Motor neuron (in vitro differentiated cells): ENCODE data around the gene ZNF800. TPM values are rescaled to one million over a fixed set of nuclear protein-coding genes. Genes with fewer than 3 reads are reported as not detected.
A peak's percentile ranks its signal among the peaks of the same experiment; 100 is the strongest.
"Not testable (repeated sequence)": the region's sequence is repeated elsewhere in the genome, so short reads cannot be mapped to it uniquely, and the experiment has no call there.

Experiments
- ATAC-seq, 8 experiments: fragments of 200-7000 bp; cut with Tn5 transposase; replicated peaks in 6 of 8; 2 replicates each; pipeline ENCODE4 v1.8.0; 2021; ENCODE audit warnings: mild to moderate bottlenecking in 8 of 8, moderate library complexity in 8 of 8
- H3K27ac ChIP-seq, 2 donors: fragments of 250-450 bp; sonication (Bioruptor Pico); 2 replicates each; pipeline ENCODE4 v1.9.0; 2021; ENCODE audit warnings: antibody characterized with exemption in 2 of 2, mild to moderate bottlenecking in 2 of 2, moderate library complexity in 1 of 2
- H3K4me1 ChIP-seq, 2 donors: fragments of 250-450 bp; sonication (Bioruptor Pico); replicated peaks in 1 of 2; 2 replicates each; pipeline ENCODE4 v1.6.1; 2021; ENCODE audit warnings: antibody characterized with exemption in 2 of 2, mild to moderate bottlenecking in 2 of 2, moderate library complexity in 1 of 2
- H3K4me3 ChIP-seq, 5 donors: fragments of 250-450 bp; sonication (Bioruptor Pico); 2 replicates each; pipeline ENCODE4 v1.9.0; 2021; ENCODE audit warnings: antibody characterized with exemption in 5 of 5, mild to moderate bottlenecking in 5 of 5, moderate library complexity in 4 of 5
- WGBS, 10 experiments: fragments of 450-650 bp; shearing (Covaris generic); methylation state at CpG; one replicate each; pipeline ENCODE4 v1.0.0; 2022; 5-methylcytosine and 5-hydroxymethylcytosine counted together
- in situ Hi-C, 9 experiments: fragments of 400-800 bp; cut with MboI; loops; one replicate each; pipeline ENCODE4 v1.15.0; 2021; ENCODE audit warnings: low sequenced_read_pairs in 9 of 9, low pct_unique_long_range_greater_than_20kb in 2 of 9; ENCODE audit not compliant: unreplicated experiment in 9 of 9
- total RNA-seq, 8 experiments: library from RNA; unstranded; fragments of 300-600 nt; gene quantifications; 2 replicates each; pipeline versions ENCODE4 v1.2.3 to v1.2.4, GENCODE V29; 2022

ZNF800 gene
- total RNA-seq, 8 experiments from 2014 or later, result 13.7 to 32.1 (median 23.5) TPM

DNA sequence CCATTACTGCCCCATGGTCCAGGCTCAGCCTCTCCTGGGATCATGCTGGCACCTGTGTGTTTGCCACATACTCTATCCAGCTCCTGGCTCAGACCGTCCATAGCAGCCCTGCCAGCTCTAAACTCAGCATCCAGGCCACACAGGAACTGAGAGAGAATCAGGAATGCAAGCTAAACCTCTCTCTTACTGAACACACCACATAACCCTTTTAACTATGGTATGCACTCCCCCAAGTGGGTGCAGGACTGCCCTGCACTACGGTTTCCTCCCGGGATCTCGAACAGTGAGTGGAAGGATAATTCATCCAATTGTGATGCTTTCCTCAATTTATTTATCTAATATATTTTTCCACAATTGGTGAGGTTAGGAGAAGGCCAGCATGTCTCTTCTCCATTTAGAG is 17.1 kb upstream of the ZNF800 start:
- Histone ChIP-seq H3K4me3 (no peak overlapping the region), H3K4me1 (no peaks in the 10 kb centered on the region), H3K27ac (no peak overlapping the region)
- in situ Hi-C loops, result no loop called here
- WGBS, 10 experiments, result 17 to 96% (median 56%) methylated on average over 2 to 4 of the region's 4 CpGs; no CpG with 5 or more reads in 2 of the 10 experiments
- no peak for ATAC-seq

DNA sequence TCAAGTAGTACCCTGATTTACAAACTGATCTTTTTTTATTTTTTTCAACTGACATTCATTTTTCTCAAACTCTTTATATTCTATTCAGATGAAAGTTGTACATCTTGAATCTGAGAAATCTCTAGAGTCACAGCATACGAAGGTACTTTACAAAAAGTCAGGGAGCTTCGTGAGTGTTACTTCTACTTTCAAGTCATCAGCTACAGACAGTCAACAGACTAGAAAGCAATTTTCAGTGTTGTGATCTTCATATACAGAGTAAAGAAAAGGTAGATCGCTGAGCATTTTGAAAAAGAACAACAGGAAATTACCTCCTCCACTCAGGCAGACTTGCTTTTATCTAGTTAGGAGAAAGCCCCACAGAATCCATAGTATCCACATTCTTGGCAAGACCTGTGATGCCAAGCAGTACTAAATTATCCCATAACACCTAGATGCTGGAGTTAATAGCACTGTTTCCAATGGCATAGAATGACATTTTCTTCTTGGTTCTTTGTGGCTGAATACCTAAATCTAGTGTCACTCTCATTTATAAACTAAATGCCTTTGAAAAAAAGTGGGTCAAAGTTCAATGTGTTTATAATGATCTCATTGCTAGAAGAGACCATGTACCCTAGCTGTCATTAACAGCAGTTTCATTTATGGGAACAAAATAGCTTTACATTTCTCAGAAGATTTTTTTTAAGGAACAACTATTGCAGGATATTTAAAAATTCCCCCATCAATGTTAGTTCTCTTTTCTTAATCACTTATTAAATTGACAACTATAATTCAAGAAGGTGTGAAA is 12.0 kb upstream of the ZNF800 start:
- Histone ChIP-seq H3K27ac (no peak overlapping the region), H3K4me1 (no peaks in the 10 kb centered on the region), H3K4me3 (no peak overlapping the region)
- in situ Hi-C loops, result no loop called here
- 22 to 83% (median 67%) methylated on average over 1 to 3 of the region's 3 CpGs for WGBS, 10 experiments
- ATAC-seq, result no peak

DNA sequence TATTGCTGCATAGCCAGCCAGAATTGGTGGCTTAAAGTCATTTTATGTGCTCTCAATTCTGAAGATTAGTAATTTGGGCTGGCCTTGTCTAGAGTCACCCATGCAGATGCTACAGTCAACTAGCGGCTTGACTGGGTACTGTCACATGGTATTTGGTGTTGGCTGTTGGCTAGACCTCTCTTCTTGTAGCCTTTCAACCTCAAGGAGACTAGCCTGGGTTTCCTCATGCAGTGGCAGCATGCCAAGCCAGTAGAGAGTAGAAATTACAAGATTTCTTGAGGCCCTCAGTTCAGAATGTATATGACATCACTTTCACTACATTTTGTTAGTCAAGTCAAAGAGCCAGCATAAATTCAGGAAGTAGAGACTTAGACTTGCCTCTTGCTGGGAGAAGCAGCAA is 3.7 kb upstream of the ZNF800 start:
- 29 to 67% methylated on average over 1 of the region's 1 CpG; no CpG with 5 or more reads in 8 of the 10 experiments for WGBS, 10 experiments
- H3K4me3 ChIP-seq, result no peak overlapping the region
- peaks cover 0 to 1% of the 10 kb centered on the region in 2 donors for H3K4me1 ChIP-seq
- in situ Hi-C loops, result loop anchor here in 1 of 9 experiments (25.0 kb wide), 1 partner anchor 241 kb away; no protein-coding TSS in a partner anchor
- no peak for ATAC-seq
- H3K27ac ChIP-seq, result no peak overlapping the region

DNA sequence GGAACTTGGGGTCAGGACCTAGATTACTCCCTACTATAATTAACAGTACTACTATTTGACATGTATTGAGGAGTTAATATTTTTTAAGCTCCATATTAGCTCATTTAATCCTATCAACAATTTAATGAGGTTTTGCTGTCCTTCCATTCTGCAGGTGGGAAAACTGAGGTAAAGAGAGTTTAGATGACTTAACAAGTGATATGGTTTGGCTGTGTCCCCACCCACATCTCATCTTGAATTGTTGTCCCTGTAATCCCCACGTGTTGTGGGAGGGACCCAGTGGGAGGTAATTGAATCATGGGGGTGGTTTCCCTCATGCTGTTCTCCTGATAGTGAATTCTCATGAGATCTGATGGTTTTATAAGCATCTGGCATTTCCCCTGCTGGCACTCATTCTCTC is 2.6 kb upstream of the ZNF800 start:
- H3K4me1 ChIP-seq, H3K27ac ChIP-seq, H3K4me3 ChIP-seq, ATAC-seq: not testable (repeated sequence)
- in situ Hi-C loops, result loop anchor here in 1 of 9 experiments (25.0 kb wide), 1 partner anchor 242 kb away; no protein-coding TSS in a partner anchor
- 0 to 50% (median 7%) methylated on average over 1 of the region's 1 CpG; no CpG with 5 or more reads in 6 of the 10 experiments for WGBS, 10 experiments

DNA sequence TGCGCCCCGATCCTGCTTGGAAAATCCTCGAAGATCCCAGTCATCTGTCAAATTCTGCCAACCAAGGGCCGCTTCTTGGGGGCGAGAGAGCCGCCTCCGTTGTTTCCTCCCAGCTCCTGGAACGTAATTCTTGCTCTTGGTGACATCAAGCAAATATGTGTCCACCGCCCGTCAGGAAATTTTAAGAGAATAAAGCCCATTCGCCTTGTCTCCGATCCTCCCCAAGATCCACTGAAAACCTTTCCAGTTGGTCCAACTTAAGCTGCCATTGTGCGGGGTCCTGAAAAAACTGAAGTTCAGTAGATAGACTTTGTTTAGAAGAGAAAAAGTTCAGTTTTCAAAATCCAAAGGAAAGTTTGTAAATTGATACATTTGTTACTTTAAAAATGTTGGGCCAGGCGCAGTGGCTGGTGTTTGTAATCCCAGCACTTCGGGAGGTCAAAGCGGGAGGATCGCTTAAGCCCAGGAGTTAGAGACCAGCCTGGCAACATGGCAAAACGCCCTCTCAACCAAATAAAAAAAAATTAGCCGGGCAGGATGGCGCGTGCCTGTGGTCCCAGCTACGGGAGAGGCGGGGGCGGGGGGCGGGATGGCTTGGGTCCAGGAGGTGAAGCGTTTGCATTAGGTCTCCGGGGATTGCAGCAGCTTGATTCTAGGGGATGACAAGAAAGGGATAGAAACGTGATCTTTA is 1.0 kb upstream of the ZNF800 start:
- 0 to 27% (median 11%) methylated on average over 2 to 16 of the region's 28 CpGs; no CpG with 5 or more reads in 2 of the 10 experiments for WGBS, 10 experiments
- H3K4me3 ChIP-seq, result peak overlapping the region; percentile 76 to 97 (median 96)
- H3K4me1 ChIP-seq, result peaks cover 0 to 4% of the 10 kb centered on the region in 2 donors
- ATAC-seq, result no peak
- no peak overlapping the region for H3K27ac ChIP-seq
- in situ Hi-C loops, result loop anchor here in 1 of 9 experiments (25.0 kb wide), 1 partner anchor 244 kb away; no protein-coding TSS in a partner anchor

DNA sequence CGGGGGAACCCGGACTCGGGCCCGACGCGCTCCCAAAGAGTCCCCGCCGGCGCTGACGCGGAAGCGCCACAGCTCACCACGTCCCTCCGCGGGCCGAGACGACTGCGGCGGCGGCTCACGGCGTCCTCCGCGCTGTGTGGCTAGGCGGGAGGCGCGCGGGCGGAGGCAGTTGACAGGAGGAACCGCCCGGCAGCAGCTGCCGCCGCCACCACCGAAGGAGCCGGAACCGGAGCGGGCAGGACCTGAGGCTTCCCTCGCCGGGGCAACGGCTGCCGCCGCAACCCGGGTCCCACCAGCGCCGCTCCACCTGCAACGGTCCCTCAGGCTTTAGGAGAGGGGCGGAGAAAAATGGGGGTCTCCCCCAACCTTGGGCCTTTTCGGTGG is 334 bp downstream of the ZNF800 start:
- H3K27ac ChIP-seq, result peak overlapping the region; percentile 68 to 85
- in situ Hi-C loops, result loop anchor here in 1 of 9 experiments (25.0 kb wide), 1 partner anchor 245 kb away; no protein-coding TSS in a partner anchor
- WGBS, 10 experiments, result 0 to 7% (median 2%) methylated on average over 1 to 11 of the region's 48 CpGs; no CpG with 5 or more reads in 5 of the 10 experiments
- peak; percentile 64 to 77 (median 70) for ATAC-seq
- H3K4me3 ChIP-seq, result peak overlapping the region; percentile 76 to 97 (median 96)
- peaks cover 0 to 4% of the 10 kb centered on the region in 2 donors for H3K4me1 ChIP-seq

DNA sequence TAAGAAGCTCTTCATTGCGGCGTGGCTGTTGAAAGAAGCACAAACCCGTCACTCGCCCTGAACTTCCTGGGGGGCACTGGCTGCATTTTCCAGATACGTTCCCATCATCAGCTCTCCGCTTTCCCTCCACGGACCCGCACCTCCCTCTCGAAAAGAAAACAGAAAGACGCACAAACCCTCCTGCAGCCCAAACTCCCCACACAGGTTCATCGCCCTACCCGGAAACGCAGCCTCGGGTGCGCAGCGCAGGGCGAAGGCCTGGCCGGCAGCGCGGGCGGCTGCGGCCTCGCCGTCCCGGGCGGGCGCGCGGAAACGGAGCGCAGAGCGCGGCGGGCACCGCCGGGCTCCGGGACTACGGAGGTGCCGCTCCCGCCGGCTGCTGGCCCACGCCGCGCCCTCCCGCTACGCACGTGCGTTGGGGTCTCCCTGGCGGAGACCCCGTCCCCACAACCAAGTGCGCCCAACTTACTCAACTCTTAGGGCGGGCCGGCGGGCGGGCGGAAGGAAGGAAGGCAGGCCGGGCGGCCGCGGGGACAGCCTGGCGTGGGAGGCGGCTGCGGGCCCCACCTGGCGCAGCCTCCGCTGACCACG is 822 bp downstream of the ZNF800 start:
- peaks cover 0 to 4% of the 10 kb centered on the region in 2 donors for H3K4me1 ChIP-seq
- in situ Hi-C loops, result loop anchor here in 1 of 9 experiments (25.0 kb wide), 1 partner anchor 246 kb away; no protein-coding TSS in a partner anchor
- H3K27ac ChIP-seq, result peak overlapping the region in 1 of 2 donors; percentile 85
- H3K4me3 ChIP-seq, result peak overlapping the region; percentile 76 to 97 (median 96)
- ATAC-seq, result peak; percentile 7 to 42 (median 16)
- WGBS, 10 experiments, result 0 to 8% (median 0%) methylated on average over 1 to 9 of the region's 66 CpGs; no CpG with 5 or more reads in 3 of the 10 experiments

DNA sequence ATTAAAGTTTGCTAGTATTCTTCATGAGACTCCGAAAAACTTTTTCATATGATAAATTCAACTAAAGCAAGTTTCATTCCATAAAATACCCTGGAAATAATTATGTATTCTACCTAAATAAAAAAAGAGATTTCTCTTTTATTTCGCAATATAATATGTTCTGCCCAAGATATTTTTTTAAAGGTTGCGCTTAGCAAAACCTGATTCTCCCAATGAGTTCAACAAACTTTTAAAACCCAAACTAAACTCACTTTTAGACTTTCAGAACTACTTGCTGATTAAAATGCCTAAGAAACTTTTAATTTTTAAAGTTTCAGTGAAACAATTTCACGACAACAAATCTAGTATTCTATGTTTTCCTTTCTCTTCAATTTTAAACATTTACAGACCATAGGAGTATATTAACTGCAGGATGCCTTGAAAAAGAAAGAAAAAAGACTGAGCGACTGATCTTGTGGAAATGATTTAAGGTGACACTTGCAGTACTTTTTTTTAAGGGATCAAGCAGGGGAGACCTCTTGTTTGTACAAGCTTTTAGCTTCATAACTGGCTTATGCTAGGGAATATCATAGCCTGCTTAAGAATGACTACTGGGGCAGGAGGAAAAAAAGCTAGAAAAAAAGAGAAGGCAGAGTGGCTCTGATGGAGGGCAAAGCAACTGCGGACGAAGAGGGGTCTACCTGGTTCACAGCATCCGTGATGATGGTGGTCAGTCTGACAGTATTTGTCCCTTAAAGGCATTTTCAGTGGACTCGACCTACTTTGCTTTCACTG is 1.5 kb downstream of the ZNF800 start:
- in situ Hi-C loops, result loop anchor here in 1 of 9 experiments (25.0 kb wide), 1 partner anchor 246 kb away; no protein-coding TSS in a partner anchor
- 41 to 88% (median 57%) methylated on average over 5 to 9 of the region's 9 CpGs for WGBS, 10 experiments
- Histone ChIP-seq H3K4me1 (peaks cover 0 to 4% of the 10 kb centered on the region in 2 donors), H3K4me3 (peak overlapping the region; percentile 76 to 97 (median 96)), H3K27ac (no peak overlapping the region)
- ATAC-seq, result no peak

DNA sequence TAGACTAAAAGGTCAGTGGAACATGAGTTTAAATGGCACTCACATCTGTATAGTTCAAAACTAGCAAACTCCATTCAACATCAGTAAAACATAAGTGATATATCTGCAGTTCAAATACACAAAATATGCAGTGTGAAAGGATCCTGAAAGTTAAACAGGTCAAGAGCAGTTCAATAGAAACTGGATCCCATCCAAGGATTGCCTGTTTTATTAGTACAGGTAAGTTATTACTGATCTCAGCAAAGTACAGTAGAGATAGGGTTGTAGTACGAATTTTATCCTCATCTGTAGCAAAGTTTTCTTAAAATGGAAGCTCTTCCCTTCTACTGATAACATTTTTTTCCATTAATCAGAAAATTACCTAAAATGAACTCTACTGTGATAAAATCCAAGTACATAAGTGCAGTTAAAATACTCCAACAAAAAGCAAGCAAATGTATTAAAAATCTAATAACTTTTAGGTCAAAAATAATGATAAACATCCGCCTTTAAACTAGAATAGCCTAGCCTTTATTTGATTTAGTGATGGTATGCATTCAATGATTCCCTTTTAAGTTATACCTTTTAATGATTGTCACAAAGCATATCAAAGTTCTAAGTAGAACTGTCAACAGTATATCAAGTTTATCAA is 2.2 kb downstream of the ZNF800 start:
- no peak for ATAC-seq
- Histone ChIP-seq H3K4me3 (no peak overlapping the region), H3K27ac (no peak overlapping the region), H3K4me1 (peaks cover 0 to 4% of the 10 kb centered on the region in 2 donors)
- in situ Hi-C loops, result loop anchor here in 1 of 9 experiments (25.0 kb wide), 1 partner anchor 247 kb away; no protein-coding TSS in a partner anchor
- WGBS, 10 experiments, result 73 to 100% (median 98%) methylated on average over 1 to 2 of the region's 2 CpGs

DNA sequence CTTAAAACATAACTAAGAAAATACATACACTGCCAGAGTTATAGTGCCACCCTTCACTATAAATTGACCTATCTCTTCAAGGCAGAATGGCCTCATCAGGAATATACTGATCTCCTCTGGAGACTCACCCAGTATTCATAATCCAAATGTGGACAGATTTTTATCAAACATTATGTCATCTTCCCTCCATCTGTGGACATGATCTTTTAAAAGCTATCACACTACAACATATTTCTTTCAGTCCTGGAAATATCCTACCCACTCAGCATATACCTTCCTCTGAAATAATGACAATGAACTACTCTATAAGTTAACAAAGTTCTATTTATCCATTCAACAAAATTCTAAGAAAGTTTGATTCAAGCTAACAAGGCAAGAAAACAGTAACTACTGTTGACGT is 3.2 kb downstream of the ZNF800 start:
- in situ Hi-C loops, result loop anchor here in 1 of 9 experiments (25.0 kb wide), 1 partner anchor 248 kb away; no protein-coding TSS in a partner anchor
- peaks cover 0 to 4% of the 10 kb centered on the region in 2 donors for H3K4me1 ChIP-seq
- no peak for ATAC-seq
- H3K27ac ChIP-seq, result no peak overlapping the region
- H3K4me3 ChIP-seq, result no peak overlapping the region
- WGBS, 10 experiments, result 83 to 100% (median 100%) methylated on average over 1 of the region's 1 CpG; no CpG with 5 or more reads in 1 of the 10 experiments

DNA sequence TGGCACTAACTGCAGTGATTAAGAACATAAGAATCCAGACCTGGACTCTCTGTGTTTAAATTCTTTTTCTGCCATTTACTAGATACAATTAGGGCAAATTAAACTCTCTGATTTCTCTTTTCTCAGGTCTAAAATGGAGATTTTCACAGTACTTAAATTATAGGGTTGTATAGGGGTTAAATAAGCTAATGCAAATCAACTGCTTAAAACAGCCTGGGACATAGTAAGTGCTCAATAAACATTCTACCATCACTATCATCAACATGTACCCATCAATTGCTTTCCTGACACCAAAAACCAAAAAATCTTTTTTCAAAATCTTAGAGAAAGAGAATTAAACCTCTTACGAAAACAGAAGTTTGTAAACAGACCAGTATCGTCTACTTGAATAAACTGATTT is 4.5 kb downstream of the ZNF800 start:
- in situ Hi-C loops, result loop anchor here in 1 of 9 experiments (25.0 kb wide), 1 partner anchor 249 kb away; no protein-coding TSS in a partner anchor
- no peak overlapping the region for H3K4me3 ChIP-seq
- WGBS, 10 experiments, result 65 to 100% (median 100%) methylated on average over 1 to 2 of the region's 2 CpGs
- ATAC-seq, result no peak
- H3K4me1 ChIP-seq, result peaks cover 0 to 4% of the 10 kb centered on the region in 2 donors
- H3K27ac ChIP-seq, result no peak overlapping the region
